HG03460 (cell line): ENCODE data around the gene TCF4.

Source experiments
- ATAC-seq: cut with Tn5 transposase; IDR thresholded peaks from one replicate; pipeline ENCODE4 v1.9.1; 2021; ENCODE audit not compliant: unreplicated experiment

TCF4 gene

DNA sequence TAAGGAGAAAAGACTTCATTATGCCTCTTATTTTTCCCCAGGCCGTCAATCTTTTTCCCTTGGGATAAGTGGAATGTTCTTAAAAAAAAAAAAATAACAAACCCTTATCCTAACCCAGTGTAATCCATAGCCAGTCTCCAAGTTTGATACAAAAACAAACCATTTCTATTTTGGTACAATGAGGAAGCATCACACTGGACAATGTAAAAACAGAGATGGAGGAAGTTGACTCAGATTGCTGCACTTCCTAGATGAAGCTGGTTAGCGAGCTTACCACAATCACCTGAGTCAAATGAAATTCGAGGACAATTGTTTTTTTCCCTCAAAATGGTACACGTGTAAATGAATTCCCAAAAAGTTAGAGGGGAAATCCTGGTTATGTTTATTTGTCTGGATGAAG is 259.7 kb downstream of the TCF4 start:
- no peak for ATAC-seq

DNA sequence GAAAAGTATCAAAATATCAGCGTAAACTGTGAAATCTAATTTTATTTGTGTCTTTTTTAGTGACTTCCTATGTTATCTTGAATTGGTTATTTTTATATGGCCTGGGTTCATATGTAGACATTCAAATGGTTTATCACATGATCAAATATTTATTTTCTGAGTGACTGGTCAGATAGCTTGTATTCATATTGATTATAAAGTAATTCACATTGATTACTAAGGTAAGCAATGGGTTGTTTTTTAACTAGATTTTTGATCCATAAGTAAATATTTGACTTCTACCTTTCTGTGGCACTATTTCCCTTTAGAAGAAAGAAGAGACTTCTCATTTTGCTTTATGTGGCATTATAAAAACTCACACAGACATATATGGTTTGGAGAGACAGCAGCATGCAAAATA is 260.5 kb downstream of the TCF4 start:
- ATAC-seq = no peak

- ATAC-seq = no peak
Measured at GRCh38 chr18:55326134-55326533, 261.9 kb downstream of the TCF4 start.

DNA sequence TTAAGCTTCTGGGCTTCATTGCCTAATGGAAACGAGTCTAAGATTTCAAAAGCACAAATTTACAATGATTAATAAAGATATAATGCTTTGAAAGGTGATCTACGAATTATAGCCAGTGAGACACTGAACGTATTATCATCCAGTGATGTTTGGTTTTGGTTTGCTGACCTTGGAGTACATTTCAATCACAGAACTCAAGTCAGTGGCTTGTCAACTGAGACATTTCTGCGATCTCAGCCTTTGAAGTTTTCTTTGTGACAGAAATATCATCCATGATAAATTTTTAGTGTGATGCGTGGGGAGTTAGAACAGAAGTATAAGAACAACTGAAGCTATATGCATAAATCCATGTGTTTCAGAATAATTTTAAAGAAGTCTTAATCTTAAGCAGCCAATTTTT is 263.8 kb downstream of the TCF4 start:
- ATAC-seq = no peak

DNA sequence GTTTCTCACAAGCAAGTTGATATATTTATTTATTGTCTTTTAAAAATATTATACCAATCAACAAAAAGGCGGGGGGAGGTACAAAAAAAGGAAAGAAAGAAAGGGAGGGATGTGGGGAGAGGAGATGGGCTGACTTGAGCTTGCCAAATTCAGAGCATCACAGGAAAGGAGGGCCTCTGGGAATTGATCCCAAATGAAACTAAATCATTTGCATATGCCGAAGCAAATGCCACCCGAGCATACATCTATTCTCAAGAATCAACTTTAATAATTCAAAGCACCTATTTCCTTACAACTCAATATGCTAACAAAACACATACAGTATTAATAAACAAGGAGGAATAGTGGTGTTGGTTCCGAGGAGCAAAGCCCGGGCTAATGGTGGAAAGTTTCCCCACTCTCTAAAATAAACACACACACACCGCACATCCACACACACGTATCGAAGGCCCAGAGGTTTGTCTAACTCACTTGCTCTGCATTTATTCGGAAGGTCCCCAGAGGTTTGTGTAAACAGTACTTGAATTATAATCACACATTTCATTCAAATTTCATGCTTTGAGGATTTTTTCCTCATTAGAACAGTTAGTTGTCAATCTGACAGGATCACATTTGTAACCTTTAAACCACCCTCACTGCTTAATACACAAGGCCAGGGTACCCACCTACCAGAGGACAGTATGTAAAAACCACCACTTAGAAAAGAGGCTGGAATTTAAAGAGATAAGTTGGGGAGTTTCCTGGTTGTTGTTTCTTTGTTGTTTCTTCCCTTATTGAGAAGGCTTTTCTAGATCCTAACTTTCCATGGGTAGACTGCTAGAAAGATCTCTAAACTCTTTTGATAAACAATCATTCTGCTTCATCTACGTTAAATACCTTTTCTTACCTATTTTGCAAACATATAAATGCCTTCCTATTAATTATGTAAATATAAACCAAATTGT is 264.7 kb downstream of the TCF4 start:
- ATAC-seq = no peak

DNA sequence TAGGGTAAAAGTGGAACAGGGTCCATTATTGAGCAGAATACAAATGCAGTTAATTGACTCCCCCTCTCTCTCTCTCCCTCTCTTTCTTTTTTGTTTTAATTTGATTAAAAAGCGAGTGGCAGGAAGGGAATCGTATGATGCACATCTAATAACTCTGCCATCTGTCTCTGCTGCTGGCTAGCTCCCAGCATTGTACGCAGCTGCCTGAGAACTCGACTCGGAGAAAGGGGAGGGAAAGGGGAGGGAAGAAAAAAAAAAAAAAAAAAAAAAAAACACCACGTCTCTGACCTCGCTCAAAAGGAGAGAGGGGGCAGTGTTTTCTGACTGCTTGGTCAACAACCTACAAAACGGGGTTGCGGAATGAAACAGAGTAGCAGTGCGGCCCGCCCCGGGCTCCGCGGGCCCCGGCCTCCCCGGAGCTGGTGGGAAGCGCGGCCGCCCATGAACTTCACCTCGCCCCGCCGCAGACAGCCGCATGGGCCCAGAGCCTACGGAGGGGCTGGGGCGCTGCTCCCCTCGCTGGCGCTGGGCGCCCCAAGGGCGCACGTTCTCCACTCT is 265.7 kb downstream of the TCF4 start:
- ATAC-seq = peak; percentile 48

DNA sequence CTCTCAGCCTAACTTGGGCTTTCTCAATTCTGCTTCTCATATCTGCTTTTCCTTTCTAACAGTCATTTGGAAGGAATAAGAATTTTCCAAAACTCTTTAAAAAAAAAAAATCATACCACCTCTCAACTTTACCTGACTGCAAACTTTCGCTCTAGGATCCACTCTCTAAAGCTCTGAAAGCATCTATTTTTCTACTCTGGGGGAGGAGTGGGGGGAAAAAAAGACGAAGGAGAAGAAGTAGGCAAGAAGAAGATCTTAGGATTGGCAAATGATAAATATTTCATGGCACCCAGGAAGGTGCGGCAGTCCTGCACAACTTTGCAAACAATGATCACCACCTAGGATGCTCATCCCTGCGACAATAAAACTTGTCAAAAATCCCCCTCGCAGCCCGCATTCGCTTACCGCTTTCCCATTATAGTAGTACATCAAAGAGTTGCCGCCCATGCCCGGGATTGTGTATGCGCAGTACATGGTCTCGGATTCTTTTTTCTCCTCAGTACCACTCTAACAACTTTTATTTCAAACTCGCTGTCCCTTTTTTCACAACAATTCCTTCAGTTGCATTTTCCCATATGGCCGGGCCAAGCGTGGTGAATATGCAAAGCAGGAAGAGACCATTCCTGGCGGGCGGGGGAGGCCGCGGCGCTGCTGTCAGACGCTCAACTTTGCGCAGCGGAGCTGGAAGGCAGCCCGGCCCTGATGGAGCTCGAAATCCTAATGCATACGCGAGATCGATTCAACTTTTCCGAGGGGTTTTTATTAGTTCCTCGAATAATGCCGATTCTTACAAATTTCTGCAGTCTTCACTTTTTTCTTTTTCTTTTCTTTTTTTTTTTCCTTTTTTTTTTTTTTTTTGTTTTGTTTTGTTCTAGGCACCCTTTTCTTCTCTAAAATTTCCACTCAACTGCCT is 266.5 kb downstream of the TCF4 start:
- ATAC-seq = peak; percentile 66

- no peak for ATAC-seq
Measured at GRCh38 chr18:55320424-55321264, 267.3 kb downstream of the TCF4 start.

GRCh38 chr18:55319459-55320193 is 268.4 kb downstream of the TCF4 start:
- ATAC-seq = no peak

- no peak for ATAC-seq
Measured at GRCh38 chr18:55318951-55319441, 269.0 kb downstream of the TCF4 start.

DNA sequence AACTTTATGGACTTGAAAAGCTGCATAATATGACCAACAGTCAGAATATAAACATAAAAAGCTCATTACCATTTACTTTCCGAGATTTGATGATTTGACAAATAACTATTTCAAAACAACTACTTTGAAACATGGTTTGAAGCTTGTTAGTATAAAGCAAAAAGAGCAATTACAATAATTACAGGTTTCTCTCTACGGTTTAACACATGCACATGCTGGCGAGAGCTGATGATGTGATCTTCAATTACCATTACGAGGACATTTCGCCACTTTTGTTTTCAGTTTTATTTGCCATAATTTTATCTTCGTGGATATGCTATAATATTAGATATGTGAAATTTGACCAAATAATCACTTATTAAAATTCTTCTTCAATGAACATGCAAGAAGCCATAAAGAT is 270.1 kb downstream of the TCF4 start:
- no peak for ATAC-seq

GRCh38 chr18:55317324-55317723 is 270.7 kb downstream of the TCF4 start:
- ATAC-seq = no peak

DNA sequence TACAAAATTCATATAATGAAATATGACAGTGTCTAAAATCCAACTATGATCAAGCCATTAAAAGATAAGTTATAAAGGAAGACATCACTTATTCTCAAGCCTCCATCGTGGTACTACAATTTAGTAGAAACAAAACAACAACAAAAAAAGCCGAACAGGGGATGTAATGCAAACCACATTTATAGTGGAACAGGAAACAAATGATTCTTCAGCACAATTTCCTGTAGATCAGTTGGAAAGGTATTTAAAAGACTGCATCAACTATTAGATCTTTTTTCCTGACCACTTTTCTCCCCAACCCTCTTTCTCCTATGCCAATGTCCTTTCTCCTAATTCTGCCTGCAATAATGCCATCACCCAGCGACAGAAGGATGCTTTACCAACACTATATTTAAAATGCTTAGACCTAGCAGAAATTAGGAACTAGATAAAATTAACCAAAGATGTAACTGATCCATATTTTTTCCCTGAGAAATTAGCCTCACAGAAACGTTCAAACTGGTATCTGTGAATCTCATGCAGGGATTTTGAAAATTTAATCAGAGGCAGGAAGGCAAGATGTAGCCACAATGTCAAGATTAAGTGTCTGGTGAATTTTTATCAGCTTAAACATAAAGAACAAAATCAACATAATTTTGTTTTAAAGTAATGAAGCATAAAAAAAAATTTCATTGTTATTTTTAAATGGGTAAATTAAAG is 271.4 kb downstream of the TCF4 start:
- ATAC-seq = no peak

- ATAC-seq = no peak
Measured at GRCh38 chr18:55314615-55315237, 273.3 kb downstream of the TCF4 start.

- ATAC-seq = no peak
Measured at GRCh38 chr18:55314031-55314430, 274.0 kb downstream of the TCF4 start.

DNA sequence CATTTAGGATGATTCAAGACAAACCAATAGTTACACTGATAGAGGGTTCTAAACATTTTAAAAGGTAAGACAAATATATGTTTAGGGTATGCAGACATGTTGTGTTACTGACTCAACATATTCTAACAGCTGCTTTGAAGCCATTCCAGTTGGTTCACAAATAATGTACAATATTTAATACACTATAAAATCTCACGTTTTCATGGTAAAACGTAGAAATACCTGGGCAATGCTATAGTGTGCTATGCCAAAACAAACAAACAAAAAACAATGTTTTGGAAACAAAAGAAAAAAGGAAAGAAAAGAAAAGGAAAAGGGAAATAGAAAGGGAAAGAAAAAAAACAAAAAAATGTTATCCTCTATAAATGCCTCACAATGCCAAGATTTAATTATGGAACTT is 277.1 kb downstream of the TCF4 start:
- ATAC-seq = no peak

DNA sequence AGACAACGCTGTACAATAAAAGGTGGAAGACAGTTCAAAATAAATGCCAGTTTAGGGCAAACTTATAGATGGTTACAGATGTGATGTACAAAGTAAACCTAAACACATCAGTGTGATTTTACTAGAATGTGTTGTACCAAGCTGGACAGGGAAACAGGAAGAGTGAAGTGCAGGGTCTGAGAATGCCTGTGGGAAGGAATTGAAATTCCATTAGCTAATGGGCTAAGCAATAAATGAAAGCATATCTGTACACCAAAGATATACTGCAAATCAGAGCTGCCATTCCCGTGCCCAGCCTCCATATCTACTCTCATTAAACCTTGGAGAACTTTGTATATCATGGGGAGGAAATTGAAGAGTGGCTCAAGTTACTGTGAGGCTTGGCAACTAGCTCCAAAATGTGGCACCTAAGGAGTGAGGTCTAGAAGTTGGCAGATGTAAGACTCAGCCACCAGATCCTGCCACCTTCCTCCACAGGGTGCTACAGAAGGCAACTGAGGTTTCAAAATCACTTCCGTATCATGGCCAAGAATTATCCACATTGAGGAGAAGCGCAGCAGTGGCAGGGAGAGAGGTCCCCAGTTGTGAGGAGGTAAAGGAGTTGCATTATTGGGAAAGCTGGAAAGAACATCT is 277.8 kb downstream of the TCF4 start:
- no peak for ATAC-seq

- no peak for ATAC-seq
Measured at GRCh38 chr18:55309249-55309648, 278.7 kb downstream of the TCF4 start.
